ENCODE results near the gene PHYKPL.

DNA sequence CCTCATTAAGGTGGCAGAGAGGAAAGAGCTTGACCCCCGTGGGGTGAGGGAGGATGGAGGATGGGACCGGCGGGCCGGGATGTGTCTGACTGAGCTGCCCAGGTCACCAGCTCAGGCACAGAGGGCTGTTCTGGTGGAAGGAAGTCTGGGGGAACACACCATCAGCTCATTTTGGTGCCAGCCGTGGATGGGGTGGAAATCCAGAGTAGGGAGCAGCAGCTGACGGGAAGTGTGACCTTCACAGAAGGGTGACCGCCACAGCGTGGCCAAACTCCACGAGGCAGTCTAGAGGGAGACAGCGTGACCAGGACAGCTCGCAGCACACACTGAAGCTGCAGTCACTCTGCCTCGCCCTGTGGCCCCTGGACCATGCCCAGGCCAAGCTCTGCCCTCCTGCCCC lies 45.3 kb upstream of the PHYKPL start:
- TF ChIP-seq, protein P1, sequence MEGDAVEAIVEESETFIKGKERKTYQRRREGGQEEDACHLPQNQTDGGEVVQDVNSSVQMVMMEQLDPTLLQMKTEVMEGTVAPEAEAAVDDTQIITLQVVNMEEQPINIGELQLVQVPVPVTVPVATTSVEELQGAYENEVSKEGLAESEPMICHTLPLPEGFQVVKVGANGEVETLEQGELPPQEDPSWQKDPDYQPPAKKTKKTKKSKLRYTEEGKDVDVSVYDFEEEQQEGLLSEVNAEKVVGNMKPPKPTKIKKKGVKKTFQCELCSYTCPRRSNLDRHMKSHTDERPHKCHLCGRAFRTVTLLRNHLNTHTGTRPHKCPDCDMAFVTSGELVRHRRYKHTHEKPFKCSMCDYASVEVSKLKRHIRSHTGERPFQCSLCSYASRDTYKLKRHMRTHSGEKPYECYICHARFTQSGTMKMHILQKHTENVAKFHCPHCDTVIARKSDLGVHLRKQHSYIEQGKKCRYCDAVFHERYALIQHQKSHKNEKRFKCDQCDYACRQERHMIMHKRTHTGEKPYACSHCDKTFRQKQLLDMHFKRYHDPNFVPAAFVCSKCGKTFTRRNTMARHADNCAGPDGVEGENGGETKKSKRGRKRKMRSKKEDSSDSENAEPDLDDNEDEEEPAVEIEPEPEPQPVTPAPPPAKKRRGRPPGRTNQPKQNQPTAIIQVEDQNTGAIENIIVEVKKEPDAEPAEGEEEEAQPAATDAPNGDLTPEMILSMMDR (IDR thresholded peaks at IDR 0.05; ENCODE audit: low read length): no peak
- no peak for TF ChIP-seq EZH2 (IDR thresholded peaks at IDR 0.05; ENCODE audit: borderline replicate concordance, low read length)
